Skin of body (tissue), 2 donors: ENCODE measurements around the gene DQX1. TPM values are rescaled to one million over a fixed set of nuclear protein-coding genes. Genes with fewer than 3 reads are reported as not detected.

Source experiments
- DNase-seq: peaks from one replicate; lab custom pipeline; 2025; lab: John Stamatoyannopoulos, UW
- total RNA-seq: library from RNA; depleted of rRNA; stranded (reverse); fragments of >200 nt; gene quantifications from one replicate; pipeline ENCODE4 v1.2.3, GENCODE V29; 2014

The DQX1 gene
- total RNA-seq, 1 donor from 2014 or later = 0.59 TPM

DNA sequence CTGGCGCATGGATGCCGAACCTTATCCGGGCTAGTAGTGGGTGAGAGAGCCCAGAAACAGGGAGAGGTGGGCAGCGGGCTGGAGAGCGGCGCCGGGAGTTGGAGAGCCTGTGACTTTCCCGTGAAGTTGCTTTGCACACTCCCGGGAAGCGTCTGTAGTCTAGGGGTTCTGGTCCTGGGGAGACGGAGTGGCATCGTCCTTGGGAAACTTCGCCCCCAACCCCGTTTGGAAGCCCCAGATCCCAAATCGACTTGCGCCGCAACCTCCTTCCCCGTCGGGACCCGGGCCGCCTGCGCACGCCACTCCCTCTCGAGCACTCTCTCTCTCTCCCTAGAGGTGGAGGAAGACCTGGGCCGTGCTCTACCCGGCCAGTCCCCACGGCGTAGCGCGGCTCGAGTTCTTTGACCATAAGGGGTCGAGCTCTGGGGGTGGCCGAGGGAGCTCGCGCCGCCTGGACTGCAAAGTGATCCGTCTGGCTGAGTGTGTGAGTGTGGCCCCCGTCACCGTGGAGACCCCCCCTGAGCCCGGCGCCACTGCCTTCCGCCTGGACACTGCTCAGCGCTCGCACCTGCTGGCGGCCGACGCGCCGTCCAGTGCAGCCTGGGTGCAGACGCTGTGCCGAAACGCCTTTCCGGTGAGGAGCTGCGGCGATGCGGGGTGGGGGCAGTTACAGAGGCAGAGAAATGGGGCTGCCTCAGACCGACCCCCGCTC lies 28.9 kb upstream of the DQX1 start:
- peak; percentile 37 for DNase-seq

DNA sequence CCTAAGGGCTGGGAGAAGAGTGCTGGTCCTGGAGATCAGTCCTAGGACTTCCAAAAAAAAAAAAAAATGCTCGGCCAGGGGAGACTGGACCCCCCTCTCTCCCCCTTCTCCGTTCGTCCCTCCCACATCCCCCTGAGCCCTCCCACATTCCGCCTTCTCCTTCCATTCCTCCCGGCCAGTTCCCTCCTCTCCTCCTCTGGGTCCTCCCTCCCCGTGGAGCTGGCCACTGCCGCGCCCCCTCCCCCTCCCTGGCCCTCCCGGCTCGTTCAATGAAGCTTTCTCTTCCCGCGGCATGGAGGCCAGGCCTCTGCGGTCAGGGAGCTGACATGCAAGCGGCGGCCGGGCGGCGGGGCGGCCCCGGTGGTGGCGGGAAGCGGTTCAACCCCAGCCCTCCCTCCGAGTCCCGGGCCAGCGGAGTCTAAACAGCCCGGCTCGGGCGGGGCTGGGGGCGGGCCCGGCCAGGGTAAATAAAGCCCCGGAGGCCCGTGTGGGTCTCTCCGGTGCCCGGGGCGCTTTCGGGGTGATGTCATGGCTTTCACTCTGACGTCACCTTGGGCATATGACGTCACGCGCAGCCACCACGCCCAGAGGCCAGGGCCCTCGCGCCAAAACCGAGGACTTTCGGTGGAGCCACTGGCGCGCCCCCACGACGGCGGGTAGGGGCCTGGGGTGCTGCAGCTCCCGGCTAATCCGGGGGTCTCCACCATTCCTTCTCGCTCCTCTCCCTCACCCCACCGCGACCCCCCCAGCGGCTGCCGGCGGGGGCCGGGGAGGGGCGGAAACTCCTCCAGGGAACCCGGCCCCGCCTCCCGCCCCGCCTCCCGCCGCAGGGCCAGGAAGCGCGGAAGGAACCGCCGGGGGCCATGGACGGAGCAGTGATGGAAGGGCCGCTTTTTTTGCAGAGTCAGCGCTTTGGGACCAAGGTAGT lies 28.1 kb upstream of the DQX1 start, which contains the start of the genes DOK1 and LOXL3:
TSS of gene DOK1 (plus strand) at position 829 of the 928 bp plus-strand sequence. CDS start at position 864, 35 bp downstream.
TSS of gene LOXL3 (minus strand) at position 51 of the 928 bp plus-strand sequence. CDS start 1,308 bp downstream, outside the sequence.
- DNase-seq = peak; percentile 60

DNA sequence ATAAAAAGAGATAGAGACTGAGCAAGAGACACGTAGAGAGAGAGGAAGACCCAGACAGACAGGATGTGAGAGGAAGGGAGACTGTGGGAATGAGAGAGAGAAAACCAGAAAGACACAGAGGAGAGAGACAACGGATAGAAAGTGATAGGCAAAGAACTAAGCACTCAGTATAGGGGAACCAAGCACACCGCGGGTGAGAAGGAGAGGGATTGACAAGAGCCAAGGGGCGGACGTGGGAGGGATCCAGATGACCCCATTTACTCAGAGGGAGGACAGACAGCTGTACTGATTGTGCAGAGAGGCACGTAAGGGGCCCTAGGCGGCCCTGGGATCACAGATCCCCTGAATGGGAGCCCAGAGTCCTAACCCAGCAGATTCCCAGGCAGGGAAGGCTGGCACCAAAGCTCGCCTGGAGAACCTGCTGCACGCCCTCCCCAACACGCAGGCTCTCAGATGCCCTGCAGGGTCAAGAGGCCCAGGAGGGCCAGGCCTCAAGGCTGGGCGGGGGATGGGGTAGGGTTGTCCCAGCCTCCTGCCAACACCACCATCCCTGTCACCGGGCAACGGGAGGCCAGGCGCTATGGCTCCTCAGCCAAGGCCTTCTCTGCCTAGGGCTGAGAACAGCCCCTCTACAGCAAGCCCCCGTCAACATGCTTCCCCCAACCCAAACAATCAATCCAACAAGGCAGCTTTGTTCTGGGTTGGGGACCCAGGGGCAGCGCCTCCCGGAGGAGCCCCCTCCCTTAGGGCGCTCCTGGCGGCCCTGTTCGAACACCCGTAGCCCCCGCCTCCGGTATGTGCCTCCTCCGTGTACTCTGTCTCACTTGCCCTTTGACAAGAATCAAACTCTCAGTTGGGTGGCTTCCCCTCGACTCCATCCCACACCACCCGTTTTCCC lies 27.1 kb upstream of the DQX1 start:
- peak; percentile 57 for DNase-seq

DNA sequence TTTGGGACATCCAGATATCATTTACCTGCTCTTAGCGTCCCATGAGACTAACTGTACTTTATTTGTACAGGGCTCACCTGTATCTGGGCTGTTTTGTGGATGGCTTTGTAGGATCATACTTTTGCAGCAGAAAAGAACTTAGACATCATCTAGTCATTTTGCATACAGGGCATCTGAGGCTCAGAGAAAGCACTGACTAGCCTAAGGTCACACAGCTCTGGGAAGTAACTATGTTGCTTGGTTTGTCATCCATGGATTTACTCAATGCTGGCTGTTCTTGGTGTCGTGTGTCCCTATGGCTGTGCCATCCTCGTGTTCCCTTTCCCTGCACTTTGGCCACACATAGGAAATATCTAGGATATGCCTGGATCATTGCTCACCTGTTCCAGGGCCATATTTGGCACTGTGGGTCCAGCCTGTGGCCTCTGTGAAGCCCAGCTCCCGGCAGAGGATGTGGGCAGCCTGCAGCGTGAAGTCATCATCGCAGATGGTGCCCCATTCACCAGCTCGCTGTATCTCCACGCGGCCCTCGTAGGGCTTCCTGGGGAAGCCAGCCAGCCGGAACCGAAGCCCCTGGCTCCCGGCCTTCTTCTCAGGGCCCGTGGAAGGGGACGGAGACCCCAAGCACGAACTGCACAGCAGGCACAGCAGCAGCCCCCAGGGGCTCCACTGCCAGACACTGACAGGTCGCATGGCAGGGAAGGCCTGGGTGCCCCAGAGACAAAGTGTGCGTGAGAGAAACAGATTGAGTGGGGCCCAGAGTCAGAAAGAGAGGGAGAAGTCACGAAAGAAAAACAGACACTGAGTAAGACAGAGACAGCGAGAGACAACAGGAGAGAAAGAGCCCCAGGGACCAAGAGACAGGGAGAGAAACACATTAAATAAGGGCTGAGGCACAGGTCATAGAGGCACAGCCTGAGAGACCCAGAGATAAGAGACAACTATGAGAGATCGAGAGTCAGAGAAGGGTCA lies 26.2 kb upstream of the DQX1 start:
- no peak for DNase-seq

- DNase-seq = no peak
These were observed 25.5 kb upstream of the DQX1 start for GRCh38 chr2:74551530-74551929.

DNA sequence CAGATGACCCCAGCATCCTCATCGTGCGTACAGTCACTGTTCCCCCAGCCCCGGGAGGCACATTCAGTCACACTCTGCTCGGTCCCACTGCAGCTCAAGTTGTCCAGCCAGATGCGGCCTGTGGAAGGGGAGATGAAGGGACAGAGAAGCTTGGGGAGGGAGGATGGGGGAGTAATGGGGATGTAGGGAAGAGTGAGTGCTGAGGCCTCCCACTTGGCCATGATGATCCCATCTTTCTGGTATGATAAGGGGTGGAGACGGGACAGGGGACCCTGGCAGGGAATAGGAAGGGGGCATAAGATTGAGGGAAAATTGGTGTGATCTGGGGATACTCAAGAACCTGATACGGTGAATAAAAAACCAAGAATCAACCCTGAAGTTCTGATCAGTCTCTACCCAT lies 24.2 kb upstream of the DQX1 start:
- no peak for DNase-seq

GRCh38 chr2:74548900-74549826 lies 23.1 kb upstream of the DQX1 start:
- DNase-seq = no peak

DNA sequence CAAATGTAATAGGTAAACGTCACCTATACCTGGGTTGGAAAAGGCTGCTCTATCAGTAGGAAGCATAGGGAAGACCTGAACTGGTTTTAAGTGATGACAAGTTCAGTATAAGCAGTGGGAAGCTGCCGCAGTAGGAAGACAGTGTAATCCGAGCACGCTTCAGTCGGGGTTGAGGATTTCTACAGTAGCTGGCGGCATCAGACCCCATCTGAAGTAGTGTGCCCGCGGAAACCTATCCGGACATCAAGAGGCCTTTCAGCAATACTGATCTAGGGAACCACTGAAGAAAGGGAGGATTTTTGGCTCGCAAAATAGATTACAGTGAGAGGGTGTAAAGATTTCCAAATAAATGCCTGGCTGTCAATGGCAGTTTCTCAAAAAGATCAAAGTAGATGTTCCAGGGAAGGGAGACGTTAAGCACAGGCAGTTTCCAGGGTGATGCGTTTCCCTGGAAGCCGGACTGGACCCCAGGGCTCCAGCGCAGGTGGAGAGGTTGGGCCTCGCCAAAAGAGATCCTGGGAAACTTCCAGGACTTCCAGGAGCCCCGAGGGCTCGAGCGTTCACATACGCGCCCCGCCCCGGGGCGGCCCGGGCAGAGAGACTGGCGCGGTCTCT lies 22.4 kb upstream of the DQX1 start:
- DNase-seq = no peak

GRCh38 chr2:74546004-74546403 lies 20.0 kb upstream of the DQX1 start:
- DNase-seq = no peak

DNA sequence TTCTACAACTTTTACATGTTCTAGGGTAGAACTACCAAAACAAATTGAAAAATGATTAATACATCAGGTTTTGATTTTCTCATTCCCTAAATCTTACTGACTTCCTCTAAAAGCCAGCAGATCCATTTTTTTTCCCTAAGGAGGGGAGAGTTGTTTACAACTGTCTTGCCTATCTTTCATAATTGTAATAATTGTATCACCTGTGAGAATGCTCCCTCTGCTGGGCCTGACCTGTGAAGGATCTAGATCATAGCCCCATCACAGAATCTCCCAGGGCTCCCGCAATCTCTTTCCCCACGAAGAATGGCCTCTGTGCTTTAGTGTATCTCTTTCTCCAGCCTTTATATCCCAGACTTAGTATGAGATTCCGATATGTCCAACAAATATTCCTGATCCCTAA lies 18.6 kb upstream of the DQX1 start:
- DNase-seq = no peak

DNA sequence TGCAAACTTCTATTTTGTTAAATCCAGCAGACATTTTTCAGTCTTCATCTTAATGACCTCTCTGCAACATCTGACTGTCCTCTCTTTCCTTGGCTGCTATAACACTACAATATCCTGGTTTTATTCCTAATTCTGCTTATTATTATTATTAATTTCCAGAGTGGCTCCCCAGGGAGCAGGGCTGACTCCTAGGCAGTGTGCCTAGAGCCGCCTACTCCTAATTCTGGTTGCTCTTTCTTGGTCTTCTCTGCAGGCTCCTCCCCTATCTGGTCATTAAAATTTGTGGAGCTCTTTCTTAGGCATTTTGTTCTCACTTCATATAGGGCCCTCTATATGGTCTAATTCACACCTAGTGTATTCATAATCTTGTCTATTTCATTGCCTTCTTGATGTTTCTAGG lies 16.9 kb upstream of the DQX1 start:
- DNase-seq = no peak

- no peak for DNase-seq
These were observed 14.3 kb upstream of the DQX1 start for GRCh38 chr2:74540291-74540690.

- DNase-seq = no peak
These were observed 12.9 kb upstream of the DQX1 start for GRCh38 chr2:74538881-74539339.

GRCh38 chr2:74537140-74537539 lies 11.1 kb upstream of the DQX1 start:
- DNase-seq = no peak

- no peak for DNase-seq
These were observed 10.3 kb upstream of the DQX1 start for GRCh38 chr2:74536166-74536950.

DNA sequence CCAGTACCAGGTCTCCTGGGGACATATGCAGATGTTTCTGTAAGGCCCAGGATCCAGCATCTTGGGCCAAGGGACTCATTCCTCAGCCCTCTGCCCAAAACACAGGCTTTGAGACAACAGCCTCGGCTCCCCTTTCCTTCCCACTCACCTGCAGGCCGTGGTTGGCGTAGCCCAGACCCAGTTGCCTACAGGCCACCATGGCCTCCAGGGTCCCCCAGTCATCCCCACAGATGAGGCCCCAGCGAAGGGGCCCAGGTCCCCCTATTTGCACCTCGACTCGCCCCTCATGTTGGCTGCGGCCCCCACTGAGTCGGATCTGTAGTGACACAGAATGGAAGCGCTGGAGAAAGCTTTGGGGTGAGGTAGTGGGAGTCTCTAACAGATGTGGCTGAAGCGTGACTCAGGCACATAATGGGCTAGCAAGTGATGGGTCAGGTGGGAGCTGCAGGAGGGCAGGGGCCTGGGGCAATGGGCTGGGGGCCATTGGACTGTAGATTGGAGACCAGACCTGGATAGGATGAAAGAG lies 9.5 kb upstream of the DQX1 start:
- DNase-seq = no peak

- no peak for DNase-seq
These were observed 8.4 kb upstream of the DQX1 start for GRCh38 chr2:74534411-74534810.
